Measurements from ENCODE around the gene PLPPR4. TPM values are rescaled to one million over a fixed set of nuclear protein-coding genes. Genes with fewer than 3 reads are reported as not detected.

Gene PLPPR4
- total RNA-seq, 6 donors from 2014 or later = 0.10 to 2.6 (median 0.30) TPM; not detected in 1

DNA sequence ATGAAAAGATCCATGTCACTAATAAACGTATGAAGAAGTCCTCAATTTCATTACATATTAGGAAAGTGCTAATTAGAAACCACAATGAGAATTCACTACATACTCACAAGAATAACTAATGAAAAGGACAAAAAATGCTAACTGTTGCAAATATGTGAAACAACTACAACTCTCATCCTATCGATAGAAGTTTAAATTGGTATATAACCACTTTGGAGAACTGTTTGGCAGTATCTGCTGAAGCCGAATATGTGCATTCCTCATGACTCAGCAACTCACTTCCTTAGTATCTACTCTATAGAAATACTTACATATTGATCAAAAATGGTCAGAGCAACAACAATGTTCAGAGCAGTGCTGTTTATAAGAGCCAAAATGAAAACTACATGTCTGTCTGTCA, 66.8 kb downstream of the PLPPR4 start:
- ATAC-seq (ENCODE audit: low FRiP score in 2 of 2) (no peak), DNase-seq (no peak)
- no peaks in the 10 kb centered on the region for H3K36me3 ChIP-seq
- no peak overlapping the region for H3K4me3 ChIP-seq
- H3K9me3 ChIP-seq = no peaks in the 10 kb centered on the region
- H3K27ac ChIP-seq = no peak overlapping the region
- WGBS, 2 donors = 58 to 89% methylated on average over 3 of the region's 3 CpGs
- TF ChIP-seq POLR2A (IDR thresholded peaks at IDR 0.05) (no peak), CTCF (IDR thresholded peaks at IDR 0.05) (no peak), POLR2AphosphoS5 (IDR thresholded peaks at IDR 0.05) (no peak), EP300 (IDR thresholded peaks at IDR 0.05) (no peak)
- no peaks in the 10 kb centered on the region for H3K4me1 ChIP-seq
- H3K27me3 ChIP-seq = no peaks in the 10 kb centered on the region

- H3K27ac ChIP-seq = no peak overlapping the region
- no peaks in the 10 kb centered on the region for H3K27me3 ChIP-seq
- no peak for ATAC-seq (ENCODE audit: low FRiP score in 2 of 2)
- no peak for DNase-seq
- TF ChIP-seq POLR2AphosphoS5 (IDR thresholded peaks at IDR 0.05) (no peak), EP300 (IDR thresholded peaks at IDR 0.05) (no peak), CTCF (IDR thresholded peaks at IDR 0.05) (no peak), POLR2A (IDR thresholded peaks at IDR 0.05) (no peak)
- no peaks in the 10 kb centered on the region for H3K4me1 ChIP-seq
- 62 to 76% methylated on average over 2 of the region's 2 CpGs for WGBS, 2 donors
- H3K36me3 ChIP-seq = no peaks in the 10 kb centered on the region
- H3K9me3 ChIP-seq = no peaks in the 10 kb centered on the region
- no peak overlapping the region for H3K4me3 ChIP-seq
Observed at GRCh38 chr1:99331636-99332035, 67.3 kb downstream of the PLPPR4 start.

DNA sequence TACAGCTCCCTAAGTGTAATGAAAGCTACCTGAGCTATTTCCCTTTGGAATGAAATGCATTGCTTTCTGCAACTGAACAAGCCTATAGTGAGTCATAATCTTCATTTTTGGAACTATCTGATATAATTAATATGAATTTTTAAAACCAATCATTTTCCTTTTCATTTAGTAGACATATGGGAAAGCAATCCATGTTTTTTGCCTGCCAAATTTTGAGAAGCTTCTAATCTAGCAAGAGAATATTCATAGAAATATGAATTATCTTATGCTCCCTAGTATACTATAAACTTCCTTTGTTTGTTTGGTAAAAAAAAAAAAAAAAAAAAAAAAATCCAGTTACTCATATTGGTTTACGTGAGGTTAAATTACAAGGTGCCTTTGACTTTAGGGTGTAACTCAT, 68.3 kb downstream of the PLPPR4 start:
- H3K9me3 ChIP-seq = no peaks in the 10 kb centered on the region
- TF ChIP-seq POLR2A (IDR thresholded peaks at IDR 0.05) = no peak
- TF ChIP-seq CTCF (IDR thresholded peaks at IDR 0.05) = no peak
- TF ChIP-seq EP300 (IDR thresholded peaks at IDR 0.05) = no peak
- TF ChIP-seq POLR2AphosphoS5 (IDR thresholded peaks at IDR 0.05) = no peak
- H3K27me3 ChIP-seq = no peaks in the 10 kb centered on the region
- DNase-seq (no peak), ATAC-seq (ENCODE audit: low FRiP score in 2 of 2) (no peak)
- no peak overlapping the region for H3K4me3 ChIP-seq
- WGBS, 2 donors = 92 to 96% methylated on average over 1 of the region's 1 CpG
- H3K4me1 ChIP-seq = no peaks in the 10 kb centered on the region
- no peak overlapping the region for H3K27ac ChIP-seq
- H3K36me3 ChIP-seq = no peaks in the 10 kb centered on the region

GRCh38 chr1:99334991-99335390, 70.7 kb downstream of the PLPPR4 start:
- Histone ChIP-seq H3K27me3 (no peaks in the 10 kb centered on the region), H3K27ac (no peak overlapping the region), H3K4me3 (no peak overlapping the region), H3K36me3 (no peaks in the 10 kb centered on the region), H3K9me3 (no peaks in the 10 kb centered on the region), H3K4me1 (no peaks in the 10 kb centered on the region)
- 89 to 93% methylated on average over 5 of the region's 5 CpGs for WGBS, 2 donors
- TF ChIP-seq POLR2A (IDR thresholded peaks at IDR 0.05) (no peak), EP300 (IDR thresholded peaks at IDR 0.05) (no peak), POLR2AphosphoS5 (IDR thresholded peaks at IDR 0.05) (no peak), CTCF (IDR thresholded peaks at IDR 0.05) (no peak)
- ATAC-seq (ENCODE audit: low FRiP score in 2 of 2) = no peak
- DNase-seq = no peak

DNA sequence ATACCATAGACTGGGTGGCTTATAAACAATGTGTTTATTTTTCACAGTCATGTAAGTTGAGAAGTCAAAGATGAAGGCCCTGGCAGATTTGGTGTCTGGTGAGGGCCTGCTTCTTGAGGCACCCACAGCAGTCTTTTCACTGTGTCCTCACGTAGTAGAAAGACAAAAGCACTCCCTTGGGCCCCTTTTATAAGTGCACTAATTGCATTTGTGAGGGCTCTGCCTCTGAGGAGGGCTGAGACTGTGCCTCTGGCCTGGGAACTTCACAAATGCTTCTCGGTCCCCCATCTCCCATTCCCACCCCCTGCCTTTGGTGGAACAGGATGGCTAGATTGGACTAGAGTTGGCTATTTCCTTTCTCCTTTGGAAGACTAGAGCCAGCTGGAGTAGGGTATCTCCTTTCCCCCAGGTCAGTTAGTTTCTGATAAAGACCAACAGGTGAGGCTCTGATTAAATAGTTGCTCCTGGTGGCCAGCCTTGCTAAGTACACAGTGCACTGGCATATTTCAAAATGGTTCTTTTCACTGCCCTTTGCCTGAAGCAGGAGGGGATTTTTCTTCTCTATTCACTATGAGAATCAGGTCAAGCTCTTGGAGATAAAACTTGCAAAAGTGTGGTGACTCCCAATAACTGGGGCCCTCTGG, 82.9 kb downstream of the PLPPR4 start:
- DNase-seq (no peak), ATAC-seq (ENCODE audit: low FRiP score in 2 of 2) (no peak)
- peaks cover 0 to 2% (median 0%) of the 10 kb centered on the region in 4 donors for H3K9me3 ChIP-seq
- 80 to 87% methylated on average over 2 of the region's 2 CpGs for WGBS, 2 donors
- no peak overlapping the region for H3K4me3 ChIP-seq
- H3K36me3 ChIP-seq = no peaks in the 10 kb centered on the region
- TF ChIP-seq EP300 (IDR thresholded peaks at IDR 0.05) (no peak), CTCF (IDR thresholded peaks at IDR 0.05) (no peak), POLR2A (IDR thresholded peaks at IDR 0.05) (no peak), POLR2AphosphoS5 (IDR thresholded peaks at IDR 0.05) (no peak)
- H3K27me3 ChIP-seq = no peaks in the 10 kb centered on the region
- no peak overlapping the region for H3K27ac ChIP-seq
- no peaks in the 10 kb centered on the region for H3K4me1 ChIP-seq
